Esophagus muscularis mucosa (tissue), 3 donors: ENCODE results near the gene MBD3L4.

Source experiments
- POLR2AphosphoS5 ChIP-seq, 2 donors: sonication (generic); formaldehyde crosslinking; IDR thresholded peaks; one replicate each; pipeline ENCODE4 v1.6.1; 2017; ENCODE audit warnings: antibody characterized with exemption in 2 of 2
- TF ChIP-seq, protein P1 (sequence below), 3 experiments: fragments of 200-600 bp in 2 of 3; fragments of 450-650 bp in 1 of 3; sonication (generic) in 2 of 3; IDR thresholded peaks; one replicate each; pipeline ENCODE4 v1.5.1; 2017 to 2019; ENCODE audit warnings: antibody characterized with exemption in 3 of 3, mild to moderate bottlenecking in 2 of 3, moderate library complexity in 1 of 3

DNA sequence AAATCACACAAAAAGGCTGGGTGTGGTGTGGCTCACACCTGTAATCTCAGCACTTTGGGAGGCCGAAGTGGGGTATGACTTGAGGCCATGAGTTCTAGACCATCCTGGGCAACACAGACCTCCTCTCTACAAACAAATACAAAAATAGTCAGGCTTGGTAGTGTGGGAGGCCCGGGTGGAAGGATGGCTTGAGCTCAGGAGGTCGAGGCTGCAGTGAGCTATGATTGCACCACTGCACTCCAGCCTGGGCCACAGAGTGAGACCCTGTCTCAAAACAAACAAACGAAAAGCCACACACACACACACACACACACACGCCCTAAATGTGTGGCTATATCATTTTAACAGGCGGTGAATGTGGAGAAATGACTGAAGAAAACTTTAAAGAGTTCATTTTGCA is 28.6 kb upstream of the MBD3L4 start:
- no peak for TF ChIP-seq POLR2AphosphoS5 (IDR thresholded peaks at IDR 0.05)
- TF ChIP-seq, protein P1, sequence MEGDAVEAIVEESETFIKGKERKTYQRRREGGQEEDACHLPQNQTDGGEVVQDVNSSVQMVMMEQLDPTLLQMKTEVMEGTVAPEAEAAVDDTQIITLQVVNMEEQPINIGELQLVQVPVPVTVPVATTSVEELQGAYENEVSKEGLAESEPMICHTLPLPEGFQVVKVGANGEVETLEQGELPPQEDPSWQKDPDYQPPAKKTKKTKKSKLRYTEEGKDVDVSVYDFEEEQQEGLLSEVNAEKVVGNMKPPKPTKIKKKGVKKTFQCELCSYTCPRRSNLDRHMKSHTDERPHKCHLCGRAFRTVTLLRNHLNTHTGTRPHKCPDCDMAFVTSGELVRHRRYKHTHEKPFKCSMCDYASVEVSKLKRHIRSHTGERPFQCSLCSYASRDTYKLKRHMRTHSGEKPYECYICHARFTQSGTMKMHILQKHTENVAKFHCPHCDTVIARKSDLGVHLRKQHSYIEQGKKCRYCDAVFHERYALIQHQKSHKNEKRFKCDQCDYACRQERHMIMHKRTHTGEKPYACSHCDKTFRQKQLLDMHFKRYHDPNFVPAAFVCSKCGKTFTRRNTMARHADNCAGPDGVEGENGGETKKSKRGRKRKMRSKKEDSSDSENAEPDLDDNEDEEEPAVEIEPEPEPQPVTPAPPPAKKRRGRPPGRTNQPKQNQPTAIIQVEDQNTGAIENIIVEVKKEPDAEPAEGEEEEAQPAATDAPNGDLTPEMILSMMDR (IDR thresholded peaks at IDR 0.05): no peak
